Neural progenitor cell (in vitro differentiated cells): ENCODE measurements around the gene GOLT1B. TPM values are rescaled to one million over a fixed set of nuclear protein-coding genes. Genes with fewer than 3 reads are reported as not detected.
"Not testable (repeated sequence)": the region's sequence is repeated elsewhere in the genome, so short reads cannot be mapped to it uniquely, and the experiment has no call there.

Source experiments
- DNase-seq: peaks from one replicate; pipeline ENCODE4 v3.0.0-alpha.2; 2016; ENCODE audit warnings: low spot score
- H2AFZ ChIP-seq: fragments of 200-600 bp; sonication (generic); replicated peaks from 2 replicates; pipeline ENCODE4 v1.6.1; 2016; ENCODE audit warnings: antibody characterized with exemption
- H3F3A ChIP-seq: fragments of 200-600 bp; sonication (generic); 2 replicates; pipeline ENCODE4 v1.6.1; 2016; ENCODE audit warnings: antibody characterized with exemption, low read depth
- H3K27ac ChIP-seq: fragments of 200-600 bp; sonication (generic); 2 replicates; pipeline ENCODE4 v1.5.1; 2016; ENCODE audit warnings: mild to moderate bottlenecking
- H3K27me3 ChIP-seq: fragments of 200-600 bp; sonication (generic); 2 replicates; pipeline ENCODE4 v1.6.1; 2016; ENCODE audit warnings: mild to moderate bottlenecking, moderate library complexity
- H3K36me3 ChIP-seq: fragments of 200-600 bp; sonication (generic); 2 replicates; pipeline ENCODE4 v1.5.1; 2016
- H3K4me1 ChIP-seq: fragments of 200-600 bp; sonication (generic); 2 replicates; pipeline ENCODE4 v1.6.1; 2016; ENCODE audit warnings: mixed run types
- H3K4me2 ChIP-seq: fragments of 200-600 bp; sonication (generic); 2 replicates; pipeline ENCODE4 v1.6.1; 2016
- H3K4me3 ChIP-seq: fragments of 200-600 bp; sonication (generic); 2 replicates; pipeline ENCODE4 v1.5.1; 2016
- H3K79me2 ChIP-seq: fragments of 200-600 bp; sonication (generic); 2 replicates; pipeline ENCODE4 v1.6.1; 2016; ENCODE audit warnings: low read depth
- H3K9ac ChIP-seq: fragments of 200-600 bp; sonication (generic); 2 replicates; pipeline ENCODE4 v1.6.1; 2016
- H3K9me3 ChIP-seq: fragments of 200-600 bp; sonication (generic); 2 replicates; pipeline ENCODE4 v1.5.1; 2016; ENCODE audit warnings: low read depth
- H4K20me1 ChIP-seq: fragments of 200-600 bp; sonication (generic); 2 replicates; pipeline ENCODE4 v1.6.1; 2016; ENCODE audit warnings: low read depth
- H3K27ac Mint-ChIP-seq: 3 replicates; pipeline ENCODE4 v1.8.0; 2021; ENCODE audit warnings: mixed read lengths
- H3K27me3 Mint-ChIP-seq: 2 replicates; pipeline ENCODE4 v1.8.0; 2022; ENCODE audit warnings: low read depth, mild to moderate bottlenecking, inconsistent platforms, moderate library complexity, mixed read lengths; ENCODE audit not compliant: insufficient read depth
- H3K36me3 Mint-ChIP-seq: 3 replicates; pipeline ENCODE4 v1.8.0; 2021; ENCODE audit warnings: mixed read lengths
- H3K4me1 Mint-ChIP-seq: 3 replicates; pipeline ENCODE4 v1.8.0; 2021; ENCODE audit warnings: mixed read lengths
- H3K4me3 Mint-ChIP-seq: 3 replicates; pipeline ENCODE4 v1.8.0; 2021; ENCODE audit warnings: mild to moderate bottlenecking, moderate library complexity, mixed read lengths
- H3K9me3 Mint-ChIP-seq: 3 replicates; pipeline ENCODE4 v1.8.0; 2020; ENCODE audit warnings: mixed read lengths
- EZH2 ChIP-seq: fragments of 200-600 bp; sonication (generic); IDR thresholded peaks from 2 replicates; pipeline ENCODE4 v1.6.1; 2017; ENCODE audit warnings: antibody characterized with exemption, mild to moderate bottlenecking, moderate library complexity
- EZH2phosphoT487 ChIP-seq: fragments of 200-600 bp; sonication (generic); IDR thresholded peaks from 2 replicates; pipeline ENCODE4 v1.6.1; 2017; ENCODE audit warnings: antibody characterized with exemption
- total RNA-seq: library from RNA; depleted of rRNA; stranded (reverse); fragments of >200 nt; gene quantifications from 2 replicates; pipeline ENCODE4 v1.2.3, GENCODE V29; 2015; ENCODE audit warnings: low replicate concordance
- TF ChIP-seq, protein P1 (sequence below): fragments of 200-600 bp; sonication (generic); IDR thresholded peaks from 2 replicates; pipeline ENCODE4 v1.5.1; 2017; ENCODE audit warnings: antibody characterized with exemption, mild to moderate bottlenecking

Gene GOLT1B
- total RNA-seq, 1 donor from 2014 or later = 85.4 TPM

DNA sequence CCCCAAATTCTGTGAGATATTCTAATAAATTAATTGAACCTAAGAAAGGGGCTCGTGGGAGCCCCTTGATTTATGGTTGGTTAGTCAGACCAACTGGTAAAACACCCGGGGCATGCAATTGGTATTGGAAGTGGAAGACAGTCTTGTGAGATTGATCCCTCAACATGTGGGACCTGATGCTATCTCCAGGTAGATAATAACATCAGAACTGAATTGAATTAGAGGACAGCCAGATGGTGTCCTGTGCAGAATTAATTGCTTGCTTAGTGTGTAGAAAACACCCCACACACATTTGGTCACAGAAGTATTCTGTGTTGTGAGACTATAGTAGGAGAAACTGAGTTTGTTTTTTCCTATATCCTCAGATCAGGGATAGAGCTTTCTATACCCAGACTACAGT lies 42.1 kb upstream of the GOLT1B start:
- Histone ChIP-seq H3K27me3 (no peaks in the 10 kb centered on the region), H2AFZ (no peak overlapping the region), H4K20me1 (no peaks in the 10 kb centered on the region), H3K9ac (no peak overlapping the region), H3F3A (no peaks in the 10 kb centered on the region), H3K36me3 (no peaks in the 10 kb centered on the region), H3K27ac (no peak overlapping the region), H3K9me3 (no peaks in the 10 kb centered on the region), H3K4me3 (no peak overlapping the region), H3K4me1 (no peaks in the 10 kb centered on the region), H3K79me2 (no peaks in the 10 kb centered on the region), H3K4me2 (no peak overlapping the region)
- TF ChIP-seq, protein P1, sequence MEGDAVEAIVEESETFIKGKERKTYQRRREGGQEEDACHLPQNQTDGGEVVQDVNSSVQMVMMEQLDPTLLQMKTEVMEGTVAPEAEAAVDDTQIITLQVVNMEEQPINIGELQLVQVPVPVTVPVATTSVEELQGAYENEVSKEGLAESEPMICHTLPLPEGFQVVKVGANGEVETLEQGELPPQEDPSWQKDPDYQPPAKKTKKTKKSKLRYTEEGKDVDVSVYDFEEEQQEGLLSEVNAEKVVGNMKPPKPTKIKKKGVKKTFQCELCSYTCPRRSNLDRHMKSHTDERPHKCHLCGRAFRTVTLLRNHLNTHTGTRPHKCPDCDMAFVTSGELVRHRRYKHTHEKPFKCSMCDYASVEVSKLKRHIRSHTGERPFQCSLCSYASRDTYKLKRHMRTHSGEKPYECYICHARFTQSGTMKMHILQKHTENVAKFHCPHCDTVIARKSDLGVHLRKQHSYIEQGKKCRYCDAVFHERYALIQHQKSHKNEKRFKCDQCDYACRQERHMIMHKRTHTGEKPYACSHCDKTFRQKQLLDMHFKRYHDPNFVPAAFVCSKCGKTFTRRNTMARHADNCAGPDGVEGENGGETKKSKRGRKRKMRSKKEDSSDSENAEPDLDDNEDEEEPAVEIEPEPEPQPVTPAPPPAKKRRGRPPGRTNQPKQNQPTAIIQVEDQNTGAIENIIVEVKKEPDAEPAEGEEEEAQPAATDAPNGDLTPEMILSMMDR = no peak
- no peak for TF ChIP-seq EZH2
- Mint-ChIP-seq H3K27me3 (no peaks in the 10 kb centered on the region), H3K4me1 (no peaks in the 10 kb centered on the region), H3K27ac (no peak overlapping the region), H3K36me3 (peaks cover 13% of the 10 kb centered on the region), H3K4me3 (no peak overlapping the region), H3K9me3 (no peaks in the 10 kb centered on the region)
- DNase-seq = no peak

DNA sequence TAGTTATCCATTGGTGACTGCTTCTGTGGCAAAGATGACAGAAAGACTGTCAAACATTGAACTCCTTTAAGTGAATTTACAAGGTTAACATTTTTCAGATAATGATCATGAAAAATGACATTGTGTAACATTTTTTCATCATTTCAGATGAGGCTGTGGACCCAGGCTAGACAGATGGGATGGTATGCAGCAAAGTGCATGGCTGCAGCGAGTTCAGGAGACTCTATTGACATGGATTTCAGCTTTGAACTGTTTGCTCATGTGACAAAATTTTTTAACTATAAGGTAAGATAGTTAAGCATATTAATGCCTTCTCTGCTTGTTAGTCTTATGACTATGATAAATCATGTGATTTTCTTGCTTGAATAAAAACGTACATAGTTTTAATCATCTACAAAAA lies 34.3 kb upstream of the GOLT1B start:
- not testable (repeated sequence) for H4K20me1 ChIP-seq, H3K36me3 ChIP-seq, H3K27me3 ChIP-seq, H3K4me1 ChIP-seq, H3K4me3 ChIP-seq, H3K4me1 Mint-ChIP-seq, H3K4me2 ChIP-seq, H3K79me2 ChIP-seq, H3K27ac ChIP-seq, H3K27ac Mint-ChIP-seq, H3K27me3 Mint-ChIP-seq, H3K9me3 ChIP-seq, H2AFZ ChIP-seq, H3K4me3 Mint-ChIP-seq, DNase-seq, H3K9ac ChIP-seq, H3F3A ChIP-seq, H3K9me3 Mint-ChIP-seq
- peaks cover 19% of the 10 kb centered on the region for H3K36me3 Mint-ChIP-seq

DNA sequence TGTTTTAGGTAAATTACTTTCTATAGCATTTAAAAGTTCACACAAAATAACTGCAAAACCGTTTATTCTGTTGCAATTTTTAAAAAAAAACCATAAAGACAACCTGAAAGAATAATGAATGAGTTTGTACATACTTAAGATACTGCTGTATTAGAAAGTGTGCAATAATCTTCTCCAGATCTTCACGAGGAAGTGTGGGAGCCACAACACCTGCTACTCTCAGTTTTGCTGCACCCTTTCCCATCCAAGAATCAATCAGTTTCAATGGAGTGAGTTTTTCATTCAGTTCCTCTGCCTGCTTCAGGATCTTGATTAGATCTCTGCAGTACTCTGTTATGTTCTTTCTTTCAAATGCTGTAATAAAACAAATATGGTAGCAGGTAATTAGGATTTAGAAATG lies 30.3 kb upstream of the GOLT1B start:
- Mint-ChIP-seq H3K4me1 (no peaks in the 10 kb centered on the region), H3K36me3 (peaks cover 18% of the 10 kb centered on the region), H3K9me3 (no peaks in the 10 kb centered on the region), H3K27me3 (no peaks in the 10 kb centered on the region), H3K27ac (no peak overlapping the region), H3K4me3 (no peak overlapping the region)
- no peaks in the 10 kb centered on the region for H3K4me1 ChIP-seq
- H3K4me2 ChIP-seq = no peak overlapping the region
- H3K27me3 ChIP-seq = no peaks in the 10 kb centered on the region
- H3K4me3 ChIP-seq = no peak overlapping the region
- no peak overlapping the region for H3K27ac ChIP-seq
- peaks cover 9% of the 10 kb centered on the region for H3K36me3 ChIP-seq
- no peak for TF ChIP-seq EZH2
- no peaks in the 10 kb centered on the region for H3F3A ChIP-seq
- DNase-seq = no peak
- no peaks in the 10 kb centered on the region for H4K20me1 ChIP-seq
- no peaks in the 10 kb centered on the region for H3K9me3 ChIP-seq
- H2AFZ ChIP-seq = no peak overlapping the region
- H3K79me2 ChIP-seq = no peaks in the 10 kb centered on the region
- H3K9ac ChIP-seq = no peak overlapping the region

DNA sequence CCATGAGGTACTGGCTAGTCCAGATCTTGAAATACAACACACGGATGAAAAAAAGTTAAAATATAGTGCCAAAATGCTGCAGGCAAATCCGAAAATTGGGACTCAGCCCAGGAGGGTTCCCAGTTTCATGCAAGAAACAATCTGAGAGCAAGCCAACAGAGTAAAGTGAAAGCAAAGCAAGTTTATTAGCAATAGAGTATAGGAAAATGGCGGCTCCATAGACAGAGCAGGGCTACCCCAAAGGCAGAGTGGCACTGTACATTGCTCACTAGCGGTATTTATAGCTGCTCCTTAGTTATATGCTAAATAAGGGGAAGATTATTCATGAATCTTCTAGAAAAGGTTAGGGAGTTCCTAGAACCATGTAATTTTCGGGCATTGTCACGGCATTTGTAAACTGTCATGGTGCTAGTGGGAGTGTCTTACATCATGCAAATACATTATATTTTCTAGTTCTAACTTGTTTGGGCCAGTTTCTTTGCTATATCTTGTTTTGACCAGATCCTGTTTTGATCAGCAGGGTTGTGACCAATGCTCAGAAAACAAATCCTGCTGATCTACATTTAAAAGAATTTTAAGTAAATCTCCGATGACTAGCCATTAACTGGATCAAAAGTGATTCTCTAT lies 29.3 kb upstream of the GOLT1B start:
- no peaks in the 10 kb centered on the region for H4K20me1 ChIP-seq
- no peak overlapping the region for H3K27ac ChIP-seq
- no peak overlapping the region for H2AFZ ChIP-seq
- no peak overlapping the region for H3K27ac Mint-ChIP-seq
- no peak for DNase-seq
- no peaks in the 10 kb centered on the region for H3K79me2 ChIP-seq
- peaks cover 18% of the 10 kb centered on the region for H3K36me3 Mint-ChIP-seq
- no peaks in the 10 kb centered on the region for H3K4me1 ChIP-seq
- H3K4me3 Mint-ChIP-seq = no peak overlapping the region
- no peak overlapping the region for H3K9ac ChIP-seq
- no peaks in the 10 kb centered on the region for H3K9me3 Mint-ChIP-seq
- no peaks in the 10 kb centered on the region for H3K4me1 Mint-ChIP-seq
- no peaks in the 10 kb centered on the region for H3K27me3 ChIP-seq
- TF ChIP-seq EZH2phosphoT487 (no peak), EZH2 (no peak)
- TF ChIP-seq, protein P1 = no peak
- H3K4me2 ChIP-seq = no peak overlapping the region
- H3F3A ChIP-seq = no peaks in the 10 kb centered on the region
- no peaks in the 10 kb centered on the region for H3K9me3 ChIP-seq
- no peak overlapping the region for H3K4me3 ChIP-seq
- peaks cover 9% of the 10 kb centered on the region for H3K36me3 ChIP-seq
- no peaks in the 10 kb centered on the region for H3K27me3 Mint-ChIP-seq
